Dendritic cell treated with granulocyte-macrophage colony-stimulating factor and Interleukin-4, amounts not matched to agents 40 ng/mL and 50 ng/mL, for 4 days (primary cell): ENCODE results near the gene TMEM141.
A peak's percentile ranks its signal among the peaks of the same experiment; 100 is the strongest.
"Not testable (repeated sequence)": the region's sequence is repeated elsewhere in the genome, so short reads cannot be mapped to it uniquely, and the experiment has no call there.

Experiments used
- H3K27ac Mint-ChIP-seq: one replicate; pipeline ENCODE4 v1.8.0; 2022; ENCODE audit warnings: mild to moderate bottlenecking, mixed read lengths
- H3K27me3 Mint-ChIP-seq: one replicate; pipeline ENCODE4 v1.8.0; 2022; ENCODE audit warnings: mild to moderate bottlenecking, mixed read lengths
- H3K36me3 Mint-ChIP-seq: one replicate; pipeline ENCODE4 v1.8.0; 2022; ENCODE audit warnings: low read depth, mixed read lengths
- H3K4me1 Mint-ChIP-seq: one replicate; pipeline ENCODE4 v1.8.0; 2022; ENCODE audit warnings: low read depth, mixed read lengths
- H3K4me3 Mint-ChIP-seq: one replicate; pipeline ENCODE4 v1.8.0; 2022; ENCODE audit warnings: mild to moderate bottlenecking, moderate library complexity, mixed read lengths
- H3K9me3 Mint-ChIP-seq: one replicate; pipeline ENCODE4 v1.8.0; 2022; ENCODE audit warnings: mixed read lengths
- intact Hi-C: fragments of 100-400 bp; cut with micrococcal nuclease; formaldehyde crosslinking; loops from one replicate; pipeline ENCODE4 v1.15.0; 2022

Gene TMEM141

GRCh38 chr9:136789523-136789937, 1.6 kb upstream of the TMEM141 start:
- Mint-ChIP-seq H3K27ac (no peak overlapping the region), H3K9me3 (no peaks in the 10 kb centered on the region), H3K27me3 (peaks cover 1% of the 10 kb centered on the region), H3K4me1 (peaks cover 19% of the 10 kb centered on the region), H3K4me3 (no peak overlapping the region), H3K36me3 (peaks cover 29% of the 10 kb centered on the region)
- intact Hi-C loops: no loop called here

GRCh38 chr9:136791516-136792276, 552 bp downstream of the TMEM141 start:
- peaks cover 31% of the 10 kb centered on the region for H3K36me3 Mint-ChIP-seq
- peaks cover 26% of the 10 kb centered on the region for H3K4me1 Mint-ChIP-seq
- peaks cover 14% of the 10 kb centered on the region for H3K27me3 Mint-ChIP-seq
- intact Hi-C loops: loop anchor here (2.0 to 5.0 kb wide), 2 partner anchors 56 to 153 kb away; partner anchors contain the start of genes C8G, FBXW5 and PHPT1
- peak overlapping the region; percentile 89 for H3K27ac Mint-ChIP-seq
- no peaks in the 10 kb centered on the region for H3K9me3 Mint-ChIP-seq
- peak overlapping the region; percentile 85 for H3K4me3 Mint-ChIP-seq

GRCh38 chr9:136792321-136793085, 1.4 kb downstream of the TMEM141 start:
- Mint-ChIP-seq H3K36me3 (peaks cover 31% of the 10 kb centered on the region), H3K27me3 (peaks cover 22% of the 10 kb centered on the region), H3K4me1 (peaks cover 24% of the 10 kb centered on the region), H3K9me3 (no peaks in the 10 kb centered on the region), H3K4me3 (peak overlapping the region; percentile 85), H3K27ac (peak overlapping the region; percentile 89)
- intact Hi-C loops: loop anchor here (5.0 kb wide), 1 partner anchor 55 kb away; the partner anchor contains the start of gene PHPT1

GRCh38 chr9:136793086-136793946, 2.2 kb downstream of the TMEM141 start:
- no peak overlapping the region for H3K27ac Mint-ChIP-seq
- H3K36me3 Mint-ChIP-seq: peaks cover 31% of the 10 kb centered on the region
- peaks cover 29% of the 10 kb centered on the region for H3K27me3 Mint-ChIP-seq
- intact Hi-C loops: loop anchor here (5.0 kb wide), 1 partner anchor 54 kb away; the partner anchor contains the start of gene PHPT1
- H3K4me1 Mint-ChIP-seq: peaks cover 21% of the 10 kb centered on the region
- no peak overlapping the region for H3K4me3 Mint-ChIP-seq
- no peaks in the 10 kb centered on the region for H3K9me3 Mint-ChIP-seq

- intact Hi-C loops: loop anchor here (5.0 kb wide), 1 partner anchor 53 kb away; the partner anchor contains the start of gene PHPT1
- Mint-ChIP-seq H3K9me3 (no peaks in the 10 kb centered on the region), H3K4me3 (no peak overlapping the region), H3K36me3 (peaks cover 31% of the 10 kb centered on the region), H3K27ac (no peak overlapping the region), H3K27me3 (peaks cover 38% of the 10 kb centered on the region), H3K4me1 (peaks cover 24% of the 10 kb centered on the region)
Observed at GRCh38 chr9:136794281-136794999, 3.3 kb downstream of the TMEM141 start.

GRCh38 chr9:136795000-136795348, 3.8 kb downstream of the TMEM141 start:
- H3K9me3 Mint-ChIP-seq: no peaks in the 10 kb centered on the region
- H3K36me3 Mint-ChIP-seq: peaks cover 31% of the 10 kb centered on the region
- H3K27me3 Mint-ChIP-seq: peaks cover 44% of the 10 kb centered on the region
- intact Hi-C loops: loop anchor here (5.0 kb wide), 1 partner anchor 52 kb away; the partner anchor contains the start of gene PHPT1
- no peak overlapping the region for H3K4me3 Mint-ChIP-seq
- peaks cover 29% of the 10 kb centered on the region for H3K4me1 Mint-ChIP-seq
- no peak overlapping the region for H3K27ac Mint-ChIP-seq

GRCh38 chr9:136796238-136796774, 5.2 kb downstream of the TMEM141 start, which contains the start of gene CCDC183:
TSS of gene CCDC183 (plus strand) at chr9:136796338. CDS start at chr9:136796398, 60 bp downstream.
- Mint-ChIP-seq H3K4me3 (no peak within 1 kb of the TSS), H3K36me3 (peaks cover 29% of the 10 kb centered on the region), H3K9me3 (no peaks in the 10 kb centered on the region), H3K4me1 (peaks cover 41% of the 10 kb centered on the region), H3K27me3 (peaks cover 56% of the 10 kb centered on the region), H3K27ac (no peak within 1 kb of the TSS)
- intact Hi-C loops: no loop called here

GRCh38 chr9:136796775-136797347, 5.7 kb downstream of the TMEM141 start:
- H3K9me3 Mint-ChIP-seq, H3K4me3 Mint-ChIP-seq, intact Hi-C loops, H3K27ac Mint-ChIP-seq: not testable (repeated sequence)
- peaks cover 26% of the 10 kb centered on the region for H3K36me3 Mint-ChIP-seq
- peaks cover 42% of the 10 kb centered on the region for H3K4me1 Mint-ChIP-seq
- H3K27me3 Mint-ChIP-seq: peaks cover 62% of the 10 kb centered on the region

GRCh38 chr9:136798708-136799078, 7.5 kb downstream of the TMEM141 start:
- Mint-ChIP-seq H3K4me3 (no peak overlapping the region), H3K27ac (no peak overlapping the region), H3K9me3 (no peaks in the 10 kb centered on the region), H3K36me3 (peaks cover 13% of the 10 kb centered on the region), H3K27me3 (peaks cover 74% of the 10 kb centered on the region), H3K4me1 (peaks cover 36% of the 10 kb centered on the region)
- intact Hi-C loops: no loop called here

- H3K9me3 Mint-ChIP-seq: no peaks in the 10 kb centered on the region
- intact Hi-C loops: no loop called here
- peak overlapping the region; percentile 67 for H3K4me3 Mint-ChIP-seq
- peaks cover 36% of the 10 kb centered on the region for H3K4me1 Mint-ChIP-seq
- H3K27ac Mint-ChIP-seq: no peak overlapping the region
- peaks cover 78% of the 10 kb centered on the region for H3K27me3 Mint-ChIP-seq
- peaks cover 15% of the 10 kb centered on the region for H3K36me3 Mint-ChIP-seq
Observed at GRCh38 chr9:136799079-136799853, 8.1 kb downstream of the TMEM141 start.

GRCh38 chr9:136799854-136800657, 8.9 kb downstream of the TMEM141 start:
- intact Hi-C loops: no loop called here
- Mint-ChIP-seq H3K36me3 (peaks cover 18% of the 10 kb centered on the region), H3K9me3 (no peaks in the 10 kb centered on the region), H3K27me3 (peaks cover 78% of the 10 kb centered on the region), H3K4me3 (peak overlapping the region; percentile 67), H3K4me1 (peaks cover 28% of the 10 kb centered on the region), H3K27ac (no peak overlapping the region)
